Peyer's patch (tissue), 4 donors: ENCODE data around the gene ZDHHC21. TPM values are rescaled to one million over a fixed set of nuclear protein-coding genes. Genes with fewer than 3 reads are reported as not detected.

ENCODE experiments used
- DNase-seq, 3 donors: peaks; one replicate each; pipeline ENCODE4 v3.0.0-alpha.2; 2017 to 2019
- H3K27ac ChIP-seq, 4 donors: fragments of 200-600 bp; sonication (generic); one replicate each; pipeline ENCODE4 v1.5.1; 2016 to 2019
- H3K27me3 ChIP-seq, 2 donors: fragments of 200-600 bp; sonication (generic); one replicate each; pipeline ENCODE4 v1.5.1; 2019
- H3K36me3 ChIP-seq, 3 donors: fragments of 200-600 bp; sonication (generic); one replicate each; pipeline ENCODE4 v1.5.1; 2016 to 2019
- H3K4me1 ChIP-seq, 4 donors: fragments of 200-600 bp; sonication (generic); one replicate each; pipeline ENCODE4 v1.5.1; 2016 to 2019
- H3K4me3 ChIP-seq, 4 donors: fragments of 200-600 bp; sonication (generic); 1 replicate in 3 of 4; 2 replicates in 1 of 4; pipeline ENCODE4 v1.5.1; 2016 to 2019; ENCODE audit warnings: mild to moderate bottlenecking in 1 of 4
- H3K9me3 ChIP-seq, 4 donors: fragments of 200-600 bp; sonication (generic); one replicate each; pipeline ENCODE4 v1.5.1; 2016 to 2019; ENCODE audit warnings: mild to moderate bottlenecking in 1 of 4
- POLR2A ChIP-seq, 2 donors: fragments of 450-650 bp; IDR thresholded peaks; one replicate each; pipeline ENCODE4 v1.5.1; 2017; ENCODE audit warnings: antibody characterized with exemption in 2 of 2, mild to moderate bottlenecking in 2 of 2, moderate library complexity in 2 of 2
- total RNA-seq, 4 donors: library from RNA; depleted of rRNA; stranded (reverse); fragments of >200 nt; gene quantifications; one replicate each; pipeline ENCODE4 v1.1.0, GENCODE V29; 2016
- TF ChIP-seq, protein P1 (sequence below), 6 experiments: fragments of 450-650 bp in 4 of 6; fragments of 200-600 bp in 2 of 6; sonication (generic) in 1 of 6; IDR thresholded peaks; one replicate each; pipeline ENCODE4 v1.5.1; 2017 to 2019; ENCODE audit warnings: antibody characterized with exemption in 6 of 6, mild to moderate bottlenecking in 3 of 6, moderate library complexity in 1 of 6

The ZDHHC21 gene
- total RNA-seq, 4 donors from 2014 or later, result 12.4 to 52.5 (median 38.2) TPM

- no peak overlapping the region for H3K4me3 ChIP-seq
- TF ChIP-seq, protein P1, sequence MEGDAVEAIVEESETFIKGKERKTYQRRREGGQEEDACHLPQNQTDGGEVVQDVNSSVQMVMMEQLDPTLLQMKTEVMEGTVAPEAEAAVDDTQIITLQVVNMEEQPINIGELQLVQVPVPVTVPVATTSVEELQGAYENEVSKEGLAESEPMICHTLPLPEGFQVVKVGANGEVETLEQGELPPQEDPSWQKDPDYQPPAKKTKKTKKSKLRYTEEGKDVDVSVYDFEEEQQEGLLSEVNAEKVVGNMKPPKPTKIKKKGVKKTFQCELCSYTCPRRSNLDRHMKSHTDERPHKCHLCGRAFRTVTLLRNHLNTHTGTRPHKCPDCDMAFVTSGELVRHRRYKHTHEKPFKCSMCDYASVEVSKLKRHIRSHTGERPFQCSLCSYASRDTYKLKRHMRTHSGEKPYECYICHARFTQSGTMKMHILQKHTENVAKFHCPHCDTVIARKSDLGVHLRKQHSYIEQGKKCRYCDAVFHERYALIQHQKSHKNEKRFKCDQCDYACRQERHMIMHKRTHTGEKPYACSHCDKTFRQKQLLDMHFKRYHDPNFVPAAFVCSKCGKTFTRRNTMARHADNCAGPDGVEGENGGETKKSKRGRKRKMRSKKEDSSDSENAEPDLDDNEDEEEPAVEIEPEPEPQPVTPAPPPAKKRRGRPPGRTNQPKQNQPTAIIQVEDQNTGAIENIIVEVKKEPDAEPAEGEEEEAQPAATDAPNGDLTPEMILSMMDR (IDR thresholded peaks at IDR 0.05), result no peak
- no peak for TF ChIP-seq POLR2A (IDR thresholded peaks at IDR 0.05)
- H3K9me3 ChIP-seq, result no peaks in the 10 kb centered on the region
- DNase-seq, result no peak
- no peaks in the 10 kb centered on the region for H3K27me3 ChIP-seq
- no peaks in the 10 kb centered on the region for H3K36me3 ChIP-seq
- no peaks in the 10 kb centered on the region for H3K4me1 ChIP-seq
- H3K27ac ChIP-seq, result no peak overlapping the region
Observed at GRCh38 chr9:14561929-14562405, 131.3 kb downstream of the ZDHHC21 start.

Other genes starting within 250 kb of the ZDHHC21 start
- gene CER1, start 29.3 kb upstream of the ZDHHC21 start, total RNA-seq, result 1 to 10 TPM in 2 of 4 donors, not detected in 2; 1.9 to 7.6 TPM
- gene FREM1, start 217.0 kb upstream of the ZDHHC21 start, total RNA-seq, result 100 to 1,000 TPM in 1 of 4 donors, 10 to 100 TPM in 3; 31.4 to 108 (median 54.0) TPM